HTERT RPE-1 (cell line): ENCODE data around the gene EXOSC5.
"Not testable (repeated sequence)": the region's sequence is repeated elsewhere in the genome, so short reads cannot be mapped to it uniquely, and the experiment has no call there.

Experiments used
- in situ Hi-C: fragments of 300-500 bp; cut with MboI; formaldehyde crosslinking; loops from 4 replicates; pipeline ENCODE4 v1.14.3; 2020; ENCODE audit warnings: low sequenced_read_pairs

EXOSC5 gene

GRCh38 chr19:41371541-41371940 lies 25.6 kb downstream of the EXOSC5 start:
- in situ Hi-C loops, result no loop called here

GRCh38 chr19:41371119-41371518 lies 26.0 kb downstream of the EXOSC5 start:
- in situ Hi-C loops, result not testable (repeated sequence)

GRCh38 chr19:41369769-41370168 lies 27.4 kb downstream of the EXOSC5 start:
- in situ Hi-C loops, result no loop called here

GRCh38 chr19:41367848-41368301 lies 29.3 kb downstream of the EXOSC5 start:
- in situ Hi-C loops, result no loop called here

GRCh38 chr19:41366089-41366488 lies 31.1 kb downstream of the EXOSC5 start:
- in situ Hi-C loops, result no loop called here

- in situ Hi-C loops, result no loop called here
Measured at GRCh38 chr19:41364524-41365391, 32.4 kb downstream of the EXOSC5 start.

GRCh38 chr19:41363753-41364523 lies 33.2 kb downstream of the EXOSC5 start, which contains the start of gene B9D2:
Gene B9D2, minus strand, starts transcription at chr19:41364149. Its CDS starts 630 bp downstream, at chr19:41363519.
- in situ Hi-C loops, result no loop called here

- in situ Hi-C loops, result no loop called here
Measured at GRCh38 chr19:41363371-41363752, 33.8 kb downstream of the EXOSC5 start.

- in situ Hi-C loops, result no loop called here
Measured at GRCh38 chr19:41362143-41362847, 34.9 kb downstream of the EXOSC5 start.

GRCh38 chr19:41359741-41360140 lies 37.4 kb downstream of the EXOSC5 start:
- in situ Hi-C loops, result no loop called here

- in situ Hi-C loops, result no loop called here
Measured at GRCh38 chr19:41357746-41358145, 39.4 kb downstream of the EXOSC5 start.

- in situ Hi-C loops, result no loop called here
Measured at GRCh38 chr19:41356984-41357739, 40.0 kb downstream of the EXOSC5 start.

- in situ Hi-C loops, result no loop called here
Measured at GRCh38 chr19:41355802-41356201, 41.4 kb downstream of the EXOSC5 start.

- in situ Hi-C loops, result no loop called here
Measured at GRCh38 chr19:41355035-41355434, 42.1 kb downstream of the EXOSC5 start.

- in situ Hi-C loops, result no loop called here
Measured at GRCh38 chr19:41354343-41354953, 42.7 kb downstream of the EXOSC5 start.

GRCh38 chr19:41353466-41354342 lies 43.5 kb downstream of the EXOSC5 start, which contains the start of gene TGFB1:
Gene TGFB1, minus strand, starts transcription at chr19:41353922. Its CDS starts 878 bp downstream, at chr19:41353044.
- in situ Hi-C loops, result no loop called here

GRCh38 chr19:41352609-41353465 lies 44.3 kb downstream of the EXOSC5 start:
- in situ Hi-C loops, result no loop called here

- in situ Hi-C loops, result no loop called here
Measured at GRCh38 chr19:41352279-41352608, 44.9 kb downstream of the EXOSC5 start.
